ENCODE data around the gene MREG. TPM values are rescaled to one million over a fixed set of nuclear protein-coding genes. Genes with fewer than 3 reads are reported as not detected.

MREG gene, protein sequence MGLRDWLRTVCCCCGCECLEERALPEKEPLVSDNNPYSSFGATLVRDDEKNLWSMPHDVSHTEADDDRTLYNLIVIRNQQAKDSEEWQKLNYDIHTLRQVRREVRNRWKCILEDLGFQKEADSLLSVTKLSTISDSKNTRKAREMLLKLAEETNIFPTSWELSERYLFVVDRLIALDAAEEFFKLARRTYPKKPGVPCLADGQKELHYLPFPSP
- polyA plus RNA-seq (2011; rRNA removed) (2.3 and 2.6 TPM in 2 replicates), polyA minus RNA-seq (2011; rRNA and poly(A)+ RNA removed) (2.0 and 2.2 TPM in 2 replicates)

DNA sequence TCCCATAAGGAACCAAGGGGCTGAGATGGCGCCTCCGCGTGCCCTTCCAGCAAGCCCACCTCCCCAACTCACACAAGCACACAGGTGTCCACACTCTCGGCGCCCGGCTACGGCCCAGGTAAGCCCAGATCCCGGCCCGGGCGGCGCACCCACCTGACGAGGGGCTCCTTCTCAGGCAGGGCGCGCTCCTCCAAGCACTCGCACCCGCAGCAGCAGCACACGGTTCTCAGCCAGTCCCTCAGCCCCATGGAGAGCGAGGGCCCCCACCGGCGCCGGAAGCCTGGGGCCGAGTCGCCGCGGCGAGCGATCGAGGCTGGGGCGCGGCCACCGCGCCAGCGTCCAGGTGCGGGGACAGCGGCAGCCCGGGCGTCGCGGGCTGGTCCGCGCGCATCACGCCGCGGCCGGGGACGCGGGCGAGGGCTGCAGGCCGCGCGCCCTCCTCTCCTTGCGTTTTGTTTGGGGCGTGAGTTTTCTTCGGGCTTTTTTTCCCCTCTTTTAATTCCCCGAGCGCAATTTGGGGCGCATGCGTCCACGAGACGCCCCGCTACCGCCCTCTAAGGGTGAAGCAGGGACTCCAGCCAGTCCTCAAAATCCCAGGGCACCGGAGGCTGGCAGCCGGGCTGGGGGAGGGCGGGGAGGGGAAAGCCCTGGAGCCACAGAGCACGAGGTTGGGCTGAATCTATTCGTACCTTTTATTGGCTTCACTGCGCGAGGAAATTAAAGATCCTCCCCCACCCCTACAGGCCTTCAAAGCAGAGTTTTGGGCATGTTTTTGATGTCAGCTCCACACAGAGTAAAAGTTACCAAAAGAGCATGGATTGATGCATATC is at the start of gene MREG:
TSS of gene MREG (minus strand) at position 472 of the 830 bp plus-strand sequence. CDS start at position 248, 224 bp downstream.
- ChIA-PET CTCF (interaction anchor here (0.6 to 2.5 kb wide), 9 partner anchors 9 to 602 kb away, joined by 3 to 13 read pairs (median 3); no protein-coding TSS in a partner anchor), POLR2A (no interaction called here)
- H3K4me3 ChIP-seq (ENCODE audit: low read depth, low read length) = peak within 1 kb of the TSS; percentile 68
- H3K9me3 ChIP-seq (ENCODE audit: control insufficient read depth, insufficient read depth, low read length) = no peaks in the 10 kb centered on the region
- no peaks in the 10 kb centered on the region for H3K27me3 ChIP-seq (ENCODE audit: control insufficient read depth, insufficient read depth, low read length)
- H3K27ac ChIP-seq (ENCODE audit: low read depth, low read length) = peak within 1 kb of the TSS; percentile 25
- DNase-seq (ENCODE audit: low read depth, low spot score) = peak; percentile 29
- TF ChIP-seq, protein P1, sequence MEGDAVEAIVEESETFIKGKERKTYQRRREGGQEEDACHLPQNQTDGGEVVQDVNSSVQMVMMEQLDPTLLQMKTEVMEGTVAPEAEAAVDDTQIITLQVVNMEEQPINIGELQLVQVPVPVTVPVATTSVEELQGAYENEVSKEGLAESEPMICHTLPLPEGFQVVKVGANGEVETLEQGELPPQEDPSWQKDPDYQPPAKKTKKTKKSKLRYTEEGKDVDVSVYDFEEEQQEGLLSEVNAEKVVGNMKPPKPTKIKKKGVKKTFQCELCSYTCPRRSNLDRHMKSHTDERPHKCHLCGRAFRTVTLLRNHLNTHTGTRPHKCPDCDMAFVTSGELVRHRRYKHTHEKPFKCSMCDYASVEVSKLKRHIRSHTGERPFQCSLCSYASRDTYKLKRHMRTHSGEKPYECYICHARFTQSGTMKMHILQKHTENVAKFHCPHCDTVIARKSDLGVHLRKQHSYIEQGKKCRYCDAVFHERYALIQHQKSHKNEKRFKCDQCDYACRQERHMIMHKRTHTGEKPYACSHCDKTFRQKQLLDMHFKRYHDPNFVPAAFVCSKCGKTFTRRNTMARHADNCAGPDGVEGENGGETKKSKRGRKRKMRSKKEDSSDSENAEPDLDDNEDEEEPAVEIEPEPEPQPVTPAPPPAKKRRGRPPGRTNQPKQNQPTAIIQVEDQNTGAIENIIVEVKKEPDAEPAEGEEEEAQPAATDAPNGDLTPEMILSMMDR (IDR thresholded peaks at IDR 0.05; ENCODE audit: low read depth, low read length) = peak; percentile 80

DNA sequence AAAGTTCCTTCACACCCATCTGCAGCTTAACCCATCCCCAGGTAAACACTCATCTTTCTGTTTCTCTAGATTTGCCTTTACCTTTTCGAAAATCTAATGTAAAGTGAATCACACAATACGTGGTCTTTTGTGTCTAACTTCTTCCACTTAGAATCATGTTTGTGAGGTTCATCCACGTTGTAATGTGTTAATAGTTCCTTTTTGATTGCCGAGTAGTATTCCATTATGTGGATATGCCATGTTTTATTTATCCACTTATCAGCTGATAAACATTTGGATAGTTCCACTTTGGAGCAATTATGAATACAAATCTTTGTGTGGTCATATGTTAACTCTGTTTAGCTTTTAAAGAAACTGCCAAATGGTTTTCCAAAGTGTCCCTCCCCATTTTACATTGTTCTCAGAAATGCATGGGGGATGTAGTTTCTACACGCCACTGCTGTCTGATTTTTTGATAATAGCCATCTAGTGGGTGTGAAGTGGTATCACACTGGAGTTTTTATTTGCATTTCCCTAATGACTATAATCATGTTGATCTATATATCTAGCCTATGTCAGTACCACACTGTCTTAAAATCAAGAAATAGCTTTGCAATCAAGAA is 46.0 kb upstream of the MREG start:
- H3K9me3 ChIP-seq (ENCODE audit: control insufficient read depth, insufficient read depth, low read length) = no peaks in the 10 kb centered on the region
- no peak overlapping the region for H3K27ac ChIP-seq (ENCODE audit: low read depth, low read length)
- H3K27me3 ChIP-seq (ENCODE audit: control insufficient read depth, insufficient read depth, low read length) = no peaks in the 10 kb centered on the region
- no peak overlapping the region for H3K4me3 ChIP-seq (ENCODE audit: low read depth, low read length)
- no peak for DNase-seq (ENCODE audit: low read depth, low spot score)
- ChIA-PET POLR2A (no interaction called here), CTCF (interaction anchor here (1.3 kb wide), 1 partner anchor 25 kb away, joined by 6 read pairs; no protein-coding TSS in a partner anchor)
- TF ChIP-seq, protein P1 (IDR thresholded peaks at IDR 0.05; ENCODE audit: low read depth, low read length) = 0 out of 2 replicates have a peak, but pooled peaks have one; percentile 24

DNA sequence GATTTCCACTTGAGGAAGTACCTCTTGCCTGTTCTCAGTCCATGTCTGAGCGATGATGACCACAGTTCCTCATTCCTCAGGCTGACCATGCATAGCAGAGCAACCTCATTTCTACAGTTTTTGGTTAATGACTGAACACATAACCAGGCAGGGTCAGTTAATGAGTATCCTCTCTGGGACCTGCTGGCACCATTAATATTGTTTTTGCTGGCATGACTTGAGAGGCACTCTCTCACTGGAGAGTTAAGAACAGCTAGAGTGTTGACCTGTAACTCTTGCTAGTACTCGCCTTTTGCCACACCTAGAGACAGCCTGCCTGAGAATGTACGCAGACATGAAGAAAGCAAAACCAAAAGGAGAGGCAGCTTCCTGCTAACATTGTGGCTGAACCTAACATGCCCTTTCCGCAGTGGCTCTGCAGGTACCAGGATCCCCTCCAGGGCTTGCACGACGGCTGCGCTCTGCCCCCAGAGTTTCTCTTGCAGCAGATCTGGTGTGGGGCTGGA is 44.4 kb upstream of the MREG start:
- POLR2A ChIA-PET = no interaction called here
- no peak overlapping the region for H3K27ac ChIP-seq (ENCODE audit: low read depth, low read length)
- no peak for DNase-seq (ENCODE audit: low read depth, low spot score)

DNA sequence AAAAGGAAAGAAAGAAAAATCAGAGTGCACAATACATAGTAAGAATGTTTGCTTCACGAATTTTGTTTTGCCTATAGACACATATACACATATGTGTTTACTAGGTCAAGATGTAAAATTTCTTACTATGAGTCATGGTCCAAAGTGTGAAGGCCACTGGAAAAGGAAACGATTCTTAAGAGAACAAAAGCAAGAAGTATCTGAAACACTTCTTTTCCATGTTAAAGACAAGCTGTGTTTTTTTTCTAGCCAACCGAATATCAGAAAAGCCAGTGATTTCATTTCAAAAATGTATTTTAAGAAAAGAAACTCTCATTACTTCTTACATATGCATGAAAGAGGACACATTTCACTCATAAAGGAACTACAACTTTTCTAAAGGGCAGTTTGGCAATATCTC is 43.4 kb upstream of the MREG start:
- Histone ChIP-seq H3K4me3 (ENCODE audit: low read depth, low read length) (no peak overlapping the region), H3K9me3 (ENCODE audit: control insufficient read depth, insufficient read depth, low read length) (no peaks in the 10 kb centered on the region), H3K27me3 (ENCODE audit: control insufficient read depth, insufficient read depth, low read length) (no peaks in the 10 kb centered on the region), H3K27ac (ENCODE audit: low read depth, low read length) (no peak overlapping the region)
- ChIA-PET POLR2A (no interaction called here), CTCF (no interaction called here)
- no peak for DNase-seq (ENCODE audit: low read depth, low spot score)
- TF ChIP-seq, protein P1 (IDR thresholded peaks at IDR 0.05; ENCODE audit: low read depth, low read length) = no peak

More for the DNA sequence above, 44.4 kb upstream of the MREG start:
- TF ChIP-seq, protein P1 (IDR thresholded peaks at IDR 0.05; ENCODE audit: low read depth, low read length) = no peak
- Histone ChIP-seq H3K27me3 (ENCODE audit: control insufficient read depth, insufficient read depth, low read length) (no peaks in the 10 kb centered on the region), H3K4me3 (ENCODE audit: low read depth, low read length) (no peak overlapping the region), H3K9me3 (ENCODE audit: control insufficient read depth, insufficient read depth, low read length) (no peaks in the 10 kb centered on the region)
- CTCF ChIA-PET = interaction anchor here (1.3 kb wide), 1 partner anchor 24 kb away, joined by 6 read pairs; no protein-coding TSS in a partner anchor

All from AG04450 (cell line).